Neuron (in vitro differentiated cells): ENCODE measurements around the gene AMOTL1.
"Not testable (repeated sequence)": the region's sequence is repeated elsewhere in the genome, so short reads cannot be mapped to it uniquely, and the experiment has no call there.

ENCODE experiments used
- H2AFZ ChIP-seq: one replicate; pipeline ENCODE4 v1.6.1; 2013; ENCODE audit warnings: low read depth, mild to moderate bottlenecking, inconsistent platforms, low read length, moderate library complexity
- H3K27me3 ChIP-seq: one replicate; pipeline ENCODE4 v1.6.1; 2013; ENCODE audit warnings: low read length; ENCODE audit not compliant: insufficient read depth
- H3K36me3 ChIP-seq: one replicate; pipeline ENCODE4 v1.6.1; 2013; ENCODE audit warnings: low read length; ENCODE audit not compliant: insufficient read depth
- H3K4me1 ChIP-seq: one replicate; pipeline ENCODE4 v1.6.1; 2013; ENCODE audit warnings: low read length; ENCODE audit not compliant: insufficient read depth
- H3K4me3 ChIP-seq: 2 replicates; pipeline ENCODE4 v1.5.1; 2013; ENCODE audit warnings: mild to moderate bottlenecking, low read length, moderate library complexity
- H3K9me3 ChIP-seq: one replicate; pipeline ENCODE4 v1.6.1; 2013; ENCODE audit warnings: low read length

AMOTL1 gene

DNA sequence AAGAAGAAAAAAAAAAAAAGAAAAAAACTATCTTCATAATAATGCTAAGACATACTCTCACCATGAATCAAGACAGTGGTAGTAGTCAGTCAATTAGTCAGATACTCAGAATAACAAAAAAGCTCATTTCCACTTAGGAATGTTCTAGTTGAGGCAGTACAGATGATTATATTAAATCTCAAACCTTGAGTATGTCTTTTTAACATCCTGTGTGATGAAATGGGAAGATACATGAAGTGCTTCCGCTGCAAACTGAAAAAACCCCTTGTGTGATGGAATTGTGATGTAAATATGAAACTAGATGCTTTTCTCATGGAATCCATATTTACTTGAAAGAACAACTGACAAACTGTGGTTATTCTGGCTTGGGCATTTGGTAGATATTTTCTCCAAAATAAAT, 13.7 kb downstream of the AMOTL1 start:
- H3K4me1 ChIP-seq = peaks cover 13% of the 10 kb centered on the region
- no peaks in the 10 kb centered on the region for H3K27me3 ChIP-seq
- no peak overlapping the region for H3K4me3 ChIP-seq
- no peak overlapping the region for H2AFZ ChIP-seq
- H3K36me3 ChIP-seq = no peaks in the 10 kb centered on the region
- no peaks in the 10 kb centered on the region for H3K9me3 ChIP-seq

DNA sequence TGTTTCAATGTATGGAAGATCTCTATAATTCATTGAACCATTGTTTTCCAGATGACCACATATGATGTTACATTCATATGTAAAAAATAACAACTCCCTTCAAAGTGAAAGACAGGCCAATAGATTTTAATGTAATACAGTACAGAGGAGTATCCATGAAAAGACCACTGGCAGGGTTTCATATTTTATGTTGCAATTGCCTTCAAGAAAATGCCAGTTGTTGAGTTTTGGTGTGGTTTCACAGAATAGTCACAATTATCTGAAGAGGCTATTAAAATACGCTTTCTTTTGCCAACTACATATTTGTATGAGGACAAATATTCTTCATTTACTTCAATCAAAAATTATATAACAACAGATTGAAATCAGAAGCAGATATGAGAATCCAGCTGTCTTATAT, 14.3 kb downstream of the AMOTL1 start:
- H3K27me3 ChIP-seq = no peaks in the 10 kb centered on the region
- no peak overlapping the region for H3K4me3 ChIP-seq
- H2AFZ ChIP-seq = no peak overlapping the region
- H3K36me3 ChIP-seq = no peaks in the 10 kb centered on the region
- H3K9me3 ChIP-seq = no peaks in the 10 kb centered on the region
- H3K4me1 ChIP-seq = peaks cover 13% of the 10 kb centered on the region

DNA sequence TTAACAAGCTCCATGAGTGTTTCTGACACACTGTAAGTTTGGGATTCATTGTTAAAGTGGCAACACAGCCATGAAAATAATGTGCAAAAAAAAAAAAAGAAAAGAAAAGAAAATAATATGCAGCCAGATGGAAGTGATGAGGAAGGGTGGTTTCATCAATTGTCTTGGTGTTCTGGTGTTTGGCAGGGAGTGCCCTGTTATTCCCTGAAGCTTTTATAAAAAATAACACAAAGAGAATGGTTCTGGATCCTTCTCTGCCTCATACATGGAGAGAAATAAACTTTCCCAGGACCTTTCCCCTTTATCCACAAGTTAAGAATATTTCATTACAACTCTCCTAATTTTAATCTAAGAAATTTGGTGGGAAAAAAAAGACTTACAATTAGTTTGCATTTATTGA, 16.7 kb downstream of the AMOTL1 start:
- Histone ChIP-seq H3K27me3 (no peaks in the 10 kb centered on the region), H2AFZ (no peak overlapping the region), H3K4me3 (no peak overlapping the region), H3K9me3 (no peaks in the 10 kb centered on the region), H3K36me3 (no peaks in the 10 kb centered on the region), H3K4me1 (peaks cover 13% of the 10 kb centered on the region)

DNA sequence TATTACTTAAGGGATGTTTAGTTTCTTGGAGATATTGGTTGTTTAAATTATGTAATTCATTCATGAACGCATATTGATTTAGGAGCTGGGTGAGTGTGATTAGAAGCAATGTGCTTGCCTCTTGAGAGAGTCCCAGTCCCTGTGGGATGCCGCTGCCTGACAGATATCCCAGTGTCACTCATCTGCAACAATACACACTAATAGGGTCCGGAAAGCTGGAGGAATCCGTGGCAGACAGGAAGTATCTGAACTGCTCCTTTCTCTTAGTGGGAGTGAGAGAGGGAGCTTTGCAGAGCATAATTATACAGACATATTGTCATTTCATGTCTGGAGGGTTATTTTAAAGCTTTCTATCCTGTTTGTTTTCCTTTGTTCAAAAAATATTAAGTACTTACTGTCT, 17.4 kb downstream of the AMOTL1 start:
- peaks cover 13% of the 10 kb centered on the region for H3K4me1 ChIP-seq

DNA sequence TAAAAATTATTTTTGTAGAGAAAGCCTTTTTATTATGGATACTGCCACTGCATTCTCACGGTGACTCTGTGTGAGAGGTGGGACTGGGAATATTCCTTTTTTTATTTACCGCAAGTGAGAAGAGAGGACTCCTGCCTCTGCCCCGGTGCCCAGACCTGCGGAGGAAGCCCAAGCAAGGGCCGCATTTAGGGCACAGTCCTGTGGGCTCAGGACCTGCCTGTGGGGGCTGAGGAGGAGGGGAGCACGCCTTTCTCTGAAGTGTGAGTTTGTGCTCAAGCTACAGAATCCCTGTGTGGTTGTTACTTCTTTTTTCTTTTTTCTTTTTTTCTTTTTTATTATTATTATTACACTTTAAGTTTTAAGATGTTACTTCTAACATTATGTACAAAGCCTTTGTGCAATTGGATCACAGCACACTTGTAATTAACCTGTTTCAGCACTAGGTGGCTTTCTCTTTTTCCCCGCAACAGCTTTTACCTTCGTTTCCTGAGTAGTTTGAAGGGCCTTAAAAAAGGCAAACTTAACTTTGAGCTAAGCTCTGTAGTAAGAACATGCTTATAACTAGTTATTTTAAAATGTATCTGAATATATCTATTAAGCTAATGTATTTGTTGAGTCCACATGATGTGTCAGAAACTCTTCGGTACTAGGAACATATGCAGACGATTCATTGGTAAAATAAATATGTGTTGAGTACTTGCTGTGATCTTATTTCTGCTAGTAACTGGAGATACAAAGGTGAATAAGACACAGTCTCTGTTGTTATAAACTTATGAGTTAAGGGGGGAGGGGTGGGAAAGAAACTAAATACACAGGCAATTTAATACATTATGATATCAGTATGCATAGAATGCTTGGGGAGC, 18.3 kb downstream of the AMOTL1 start:
- Histone ChIP-seq H2AFZ (no peak overlapping the region), H3K27me3 (no peaks in the 10 kb centered on the region), H3K36me3 (no peaks in the 10 kb centered on the region), H3K4me1 (peaks cover 13% of the 10 kb centered on the region), H3K4me3 (no peak overlapping the region), H3K9me3 (no peaks in the 10 kb centered on the region)

More for the DNA sequence above, 17.4 kb downstream of the AMOTL1 start:
- Histone ChIP-seq H3K9me3 (no peaks in the 10 kb centered on the region), H3K4me3 (no peak overlapping the region), H3K27me3 (no peaks in the 10 kb centered on the region), H3K36me3 (no peaks in the 10 kb centered on the region), H2AFZ (no peak overlapping the region)

DNA sequence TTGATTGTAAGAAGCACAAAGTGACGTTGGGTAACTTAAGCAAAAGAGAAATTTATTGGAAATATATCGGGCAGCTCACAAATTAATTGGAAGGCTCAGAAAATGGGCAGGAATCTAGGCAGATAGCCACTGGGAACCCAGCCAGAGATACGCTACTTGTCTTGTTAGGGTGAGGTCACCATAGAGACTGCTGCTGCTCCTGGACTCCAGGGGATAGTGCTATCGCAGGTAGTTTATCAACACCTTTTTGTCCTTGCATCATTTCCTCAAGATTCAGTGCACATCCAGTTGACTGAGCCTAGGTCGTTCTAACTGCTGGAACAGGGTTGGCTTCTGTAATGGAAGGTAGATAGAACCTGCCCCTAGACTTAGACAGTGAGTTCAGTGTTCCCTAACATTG, 19.6 kb downstream of the AMOTL1 start:
- Histone ChIP-seq H2AFZ (no peak overlapping the region), H3K9me3 (no peaks in the 10 kb centered on the region), H3K4me3 (no peak overlapping the region), H3K4me1 (peaks cover 13% of the 10 kb centered on the region), H3K36me3 (no peaks in the 10 kb centered on the region), H3K27me3 (no peaks in the 10 kb centered on the region)

DNA sequence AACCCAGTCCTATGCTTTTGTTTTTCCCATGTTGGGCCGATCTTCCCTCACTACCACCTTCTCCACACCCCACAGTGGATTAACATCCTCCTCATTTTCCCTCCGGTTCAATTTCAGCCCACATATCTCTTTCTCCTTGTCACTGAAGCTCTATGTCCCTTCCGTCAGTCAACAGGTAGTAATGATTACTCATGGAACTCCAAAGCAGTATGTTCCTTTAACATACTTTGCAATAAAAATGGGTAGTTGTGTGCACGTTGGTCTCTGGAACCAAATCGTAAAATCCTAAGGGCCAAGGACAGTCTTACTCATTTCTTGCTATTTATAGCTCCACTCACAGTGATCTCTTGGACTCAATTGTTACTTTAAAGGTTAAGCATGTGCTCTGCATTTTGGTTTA, 20.2 kb downstream of the AMOTL1 start:
- H3K4me1 ChIP-seq = peaks cover 13% of the 10 kb centered on the region
- no peak overlapping the region for H2AFZ ChIP-seq
- H3K27me3 ChIP-seq = no peaks in the 10 kb centered on the region
- H3K9me3 ChIP-seq = no peaks in the 10 kb centered on the region
- H3K36me3 ChIP-seq = no peaks in the 10 kb centered on the region
- no peak overlapping the region for H3K4me3 ChIP-seq

DNA sequence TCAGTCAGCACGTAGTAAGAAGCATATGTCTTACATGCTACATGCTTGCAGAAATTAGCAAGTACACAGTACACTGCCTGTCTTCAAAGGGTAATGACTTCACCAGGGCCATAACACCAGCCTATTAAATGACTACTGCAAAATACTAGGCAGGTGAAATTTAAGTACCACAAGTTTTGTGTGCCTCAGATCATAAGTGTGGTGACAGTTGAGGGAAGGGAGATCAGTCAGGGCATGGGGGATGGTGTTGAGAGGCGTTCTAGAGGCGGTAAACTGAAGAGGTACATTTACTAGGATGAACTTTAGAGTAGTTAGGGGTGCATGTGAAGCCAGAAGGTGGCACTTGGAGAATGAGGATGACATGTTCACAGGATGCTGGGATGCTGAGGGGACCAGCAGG, 22.0 kb downstream of the AMOTL1 start:
- Histone ChIP-seq H3K36me3 (no peaks in the 10 kb centered on the region), H3K4me1 (peaks cover 9% of the 10 kb centered on the region), H3K9me3 (no peaks in the 10 kb centered on the region), H3K4me3 (no peak overlapping the region), H2AFZ (no peak overlapping the region), H3K27me3 (no peaks in the 10 kb centered on the region)

DNA sequence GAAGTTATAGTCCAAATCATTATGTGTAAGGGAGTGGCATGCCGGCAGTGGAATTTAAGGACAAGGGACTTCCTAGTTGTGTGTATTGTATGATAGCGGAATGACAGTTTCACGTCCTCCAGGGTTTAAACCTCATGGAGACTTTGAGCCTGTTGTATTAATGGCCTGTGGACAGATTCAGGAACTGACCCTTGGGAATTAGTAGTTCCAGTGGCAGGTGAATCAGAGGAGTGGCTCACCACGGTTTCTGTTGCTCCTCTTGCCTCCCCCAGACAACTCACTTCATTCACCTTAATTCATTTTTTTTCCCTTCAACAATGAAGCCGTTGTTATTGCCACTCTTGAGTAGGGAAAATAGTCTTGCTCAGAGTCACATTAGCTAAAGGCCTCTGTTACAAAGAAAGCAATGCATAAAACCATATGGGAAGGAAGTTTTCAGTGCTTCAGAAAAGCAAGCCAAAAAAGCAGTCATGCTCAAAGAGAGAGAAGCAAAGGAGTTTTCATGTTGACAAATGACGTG, 22.6 kb downstream of the AMOTL1 start:
- H3K9me3 ChIP-seq = no peaks in the 10 kb centered on the region
- H2AFZ ChIP-seq = no peak overlapping the region
- H3K4me1 ChIP-seq = peaks cover 3% of the 10 kb centered on the region
- H3K4me3 ChIP-seq = no peak overlapping the region
- no peaks in the 10 kb centered on the region for H3K36me3 ChIP-seq
- no peaks in the 10 kb centered on the region for H3K27me3 ChIP-seq

DNA sequence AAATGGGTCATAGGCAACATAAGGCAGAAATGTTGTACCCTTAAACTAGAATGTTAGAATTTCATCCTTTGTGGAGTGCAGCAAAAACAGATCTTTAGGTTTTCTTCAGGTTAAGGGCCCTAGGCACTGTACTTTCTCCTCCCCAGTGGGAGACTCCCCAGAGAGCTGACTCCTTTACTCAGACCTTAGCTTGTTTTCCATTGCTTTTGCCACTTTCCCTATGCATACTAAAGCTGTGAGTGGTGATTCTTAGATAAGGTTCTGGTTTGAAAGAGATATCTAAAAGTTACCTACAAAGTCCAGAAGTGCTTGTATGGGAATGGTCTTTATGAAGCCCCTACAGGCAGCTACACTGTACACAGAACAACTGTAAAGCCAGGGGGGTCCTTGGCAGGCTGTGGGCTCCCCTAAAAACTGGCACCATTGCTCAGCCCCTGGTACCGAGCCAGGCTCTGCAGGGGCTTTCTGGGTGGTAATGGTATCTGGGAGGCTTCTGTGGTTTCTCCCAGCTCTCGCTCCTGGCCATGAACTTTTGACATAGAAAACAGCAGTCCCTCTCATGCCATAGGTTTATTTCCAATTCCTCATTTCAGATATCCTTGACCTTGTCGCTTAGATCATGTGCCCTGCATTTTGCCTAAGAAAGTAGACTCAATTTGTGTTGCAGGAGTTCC, 23.2 kb downstream of the AMOTL1 start:
- Histone ChIP-seq H3K36me3 (peaks cover 4% of the 10 kb centered on the region), H2AFZ (no peak overlapping the region), H3K4me1 (no peaks in the 10 kb centered on the region), H3K4me3 (no peak overlapping the region), H3K27me3 (no peaks in the 10 kb centered on the region), H3K9me3 (no peaks in the 10 kb centered on the region)

DNA sequence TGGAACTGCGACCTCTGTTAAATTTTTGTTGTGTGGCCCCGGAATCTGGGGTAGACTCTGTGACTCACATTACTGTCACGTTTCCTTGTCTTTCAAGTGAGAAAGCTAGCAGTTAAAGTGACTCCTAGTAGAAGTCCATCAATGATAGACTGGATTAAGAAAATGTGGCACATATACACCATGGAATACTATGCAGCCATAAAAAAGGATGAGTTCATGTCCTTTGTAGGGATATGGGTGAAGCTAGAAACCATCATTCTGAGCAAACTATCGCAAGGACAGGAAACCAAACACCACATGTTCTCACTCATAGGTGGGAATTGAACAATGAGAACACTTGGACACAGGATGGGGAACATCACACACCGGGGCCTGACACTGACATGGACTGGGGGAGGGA, 23.8 kb downstream of the AMOTL1 start:
- not testable (repeated sequence) for H3K4me3 ChIP-seq, H3K27me3 ChIP-seq, H2AFZ ChIP-seq, H3K9me3 ChIP-seq, H3K36me3 ChIP-seq, H3K4me1 ChIP-seq

DNA sequence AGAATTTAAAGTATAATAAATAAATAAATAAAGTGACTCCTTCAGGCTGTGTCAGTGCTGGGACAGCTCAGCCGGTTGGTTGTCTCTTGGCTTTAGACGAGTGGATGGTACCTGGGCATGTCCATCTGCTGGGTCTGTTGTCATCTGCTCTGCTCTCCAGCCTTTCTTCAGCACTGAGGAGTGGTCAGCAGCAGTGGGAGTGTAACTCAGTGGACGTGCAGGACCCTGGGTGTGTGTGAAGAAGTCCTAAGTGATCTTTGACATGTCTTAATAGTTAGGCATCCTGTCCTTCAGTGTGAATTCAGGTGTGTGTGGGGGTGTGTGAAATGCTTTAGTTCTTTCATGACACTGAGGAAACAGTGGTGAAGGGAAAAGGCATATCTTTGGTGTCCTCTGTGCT, 24.3 kb downstream of the AMOTL1 start:
- no peak overlapping the region for H3K4me3 ChIP-seq
- H3K27me3 ChIP-seq = no peaks in the 10 kb centered on the region
- no peaks in the 10 kb centered on the region for H3K4me1 ChIP-seq
- H3K36me3 ChIP-seq = peaks cover 13% of the 10 kb centered on the region
- no peaks in the 10 kb centered on the region for H3K9me3 ChIP-seq
- no peak overlapping the region for H2AFZ ChIP-seq

DNA sequence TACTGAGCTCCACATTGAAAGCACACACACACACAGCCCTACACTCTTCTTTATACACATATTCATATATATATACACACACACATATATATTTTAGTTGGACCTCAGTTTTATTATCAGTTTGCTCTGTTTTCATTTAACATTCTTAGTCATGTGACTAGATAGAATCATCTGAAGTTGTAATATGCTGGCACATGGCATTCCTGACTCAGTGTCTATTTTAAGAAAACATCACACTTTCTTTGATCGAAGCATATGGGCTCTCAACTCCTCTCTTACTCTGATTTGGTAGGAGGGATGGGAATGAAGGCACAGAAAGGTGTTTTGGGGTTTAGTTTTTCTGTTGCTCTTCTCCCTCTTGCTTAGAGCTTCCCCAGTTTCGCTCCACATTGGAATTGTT, 24.8 kb downstream of the AMOTL1 start:
- Histone ChIP-seq H3K4me1 (no peaks in the 10 kb centered on the region), H3K4me3 (no peak overlapping the region), H3K27me3 (no peaks in the 10 kb centered on the region), H2AFZ (no peak overlapping the region), H3K9me3 (no peaks in the 10 kb centered on the region), H3K36me3 (peaks cover 18% of the 10 kb centered on the region)
